Fibroblast of gingiva (primary cell): ENCODE results near the gene DRD2.

ENCODE experiments used
- DNase-seq: peaks from one replicate; pipeline ENCODE4 v3.0.0-alpha.2; 2011; ENCODE audit warnings: low read depth

The DRD2 gene

DNA sequence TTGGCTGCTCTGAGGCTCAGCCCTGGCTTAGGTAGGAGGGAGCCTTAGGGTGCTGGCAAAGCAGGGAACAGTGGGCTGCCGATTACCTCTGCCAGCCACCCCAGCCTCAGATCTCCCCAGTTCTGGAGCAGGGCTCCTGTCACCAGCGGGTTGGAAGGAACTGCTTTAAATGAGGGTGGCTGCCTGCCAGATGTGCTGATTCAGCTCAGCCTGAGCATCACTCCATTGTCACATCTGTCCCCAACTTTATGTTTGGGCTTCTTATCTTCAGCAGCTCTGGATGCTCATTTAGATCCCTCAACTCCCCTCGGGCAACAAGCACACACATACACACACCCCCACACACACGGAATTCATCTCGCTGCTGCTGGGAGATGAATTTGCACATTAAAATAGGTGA lies 104.6 kb downstream of the DRD2 start:
- DNase-seq = no peak

DNA sequence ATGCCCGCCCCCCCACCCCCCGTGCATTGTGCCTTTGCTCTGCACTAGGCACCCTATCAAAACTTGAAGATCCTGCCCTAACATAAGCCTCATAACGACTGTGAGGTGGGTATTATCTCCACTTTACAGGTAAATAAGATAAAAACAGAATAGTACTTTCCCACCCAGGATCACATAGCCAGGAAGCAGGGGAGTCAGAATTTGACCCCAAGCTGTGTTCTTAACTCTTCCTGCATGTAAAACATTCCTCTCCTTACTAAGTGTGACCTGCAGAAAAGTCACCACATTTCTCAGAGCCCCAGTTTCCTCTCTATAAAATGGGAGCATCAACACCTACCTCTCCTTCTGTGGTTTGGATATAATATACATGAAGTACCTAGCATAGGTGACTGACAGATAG lies 105.8 kb downstream of the DRD2 start:
- no peak for DNase-seq

DNA sequence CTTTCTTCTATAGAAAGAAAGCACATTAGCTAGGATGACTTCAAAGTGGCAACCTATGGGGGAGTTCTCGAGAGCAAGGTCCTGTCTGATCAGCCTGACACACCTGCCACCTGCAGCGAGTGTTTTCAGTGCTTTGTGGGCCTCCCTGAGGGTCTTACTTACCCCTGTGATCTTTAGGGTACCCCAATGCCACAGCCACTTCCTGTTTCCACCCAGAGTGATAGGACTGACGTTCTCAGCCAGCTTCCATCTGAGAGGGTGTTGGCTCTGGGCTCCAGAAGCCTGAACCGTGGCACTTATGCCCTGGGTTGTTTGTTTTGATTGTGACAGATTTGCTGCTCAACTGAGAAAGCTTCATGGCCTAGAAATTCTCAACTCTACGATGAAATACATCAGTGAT lies 109.3 kb downstream of the DRD2 start:
- no peak for DNase-seq

DNA sequence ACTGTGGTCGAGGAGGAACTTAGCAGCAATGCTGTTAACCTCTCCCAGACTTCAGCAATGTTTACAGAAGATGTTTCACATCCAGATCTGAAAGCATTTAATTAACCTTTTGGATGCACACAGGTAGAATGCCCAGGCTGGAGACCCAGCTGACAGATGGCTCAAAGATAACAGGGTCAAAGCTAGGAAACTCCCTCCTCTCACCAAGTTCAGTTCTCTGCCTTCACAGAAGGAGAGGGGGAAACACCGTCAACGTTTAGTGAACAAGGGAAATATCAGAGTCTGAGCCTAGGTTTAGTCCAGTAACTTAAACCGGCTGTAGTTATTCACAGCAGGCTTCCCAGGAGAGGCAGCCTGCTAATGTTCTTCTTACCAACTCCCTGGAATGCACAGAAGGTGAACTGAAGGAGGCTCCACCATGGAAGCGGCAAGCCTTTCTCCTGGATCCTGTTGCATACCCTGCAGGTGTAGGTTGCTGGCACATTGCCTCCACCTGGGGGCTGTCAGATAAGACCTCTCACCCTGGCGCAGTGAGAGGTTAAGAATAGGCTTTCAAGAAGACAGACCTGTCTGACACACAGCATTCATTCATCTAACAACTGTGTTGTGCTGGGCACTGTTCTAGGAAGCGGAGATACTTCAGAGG lies 111.1 kb downstream of the DRD2 start:
- no peak for DNase-seq

DNA sequence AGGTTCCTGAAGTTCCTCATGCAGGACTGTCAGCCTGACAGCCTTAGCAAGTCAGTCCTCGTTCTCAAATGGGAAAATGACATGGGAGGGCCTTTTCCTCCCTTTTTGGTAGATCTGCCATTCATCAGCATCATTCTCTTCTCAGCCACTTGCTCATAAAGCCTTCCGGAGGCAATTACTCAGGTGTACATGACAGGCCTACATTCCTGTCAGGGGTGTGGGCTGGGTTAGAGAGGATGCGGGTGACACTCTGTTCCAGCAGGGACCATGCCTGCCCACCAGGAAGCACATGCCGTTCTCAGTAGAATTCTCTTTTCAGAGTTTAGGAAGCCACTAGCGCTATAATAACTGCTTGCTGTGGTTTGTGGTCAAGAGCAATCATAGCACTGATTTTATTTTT lies 111.8 kb downstream of the DRD2 start:
- DNase-seq = no peak
